IMR-90 (cell line): ENCODE data around the gene MBD2. TPM values are rescaled to one million over a fixed set of nuclear protein-coding genes. Genes with fewer than 3 reads are reported as not detected.

Source experiments
- ATAC-seq: fragments of 200-7000 bp; cut with Tn5 transposase; 2 replicates; pipeline ENCODE4 v1.9.1; 2020; ENCODE audit warnings: low read depth, mild to moderate bottlenecking, moderate library complexity
- BruUV-seq: library from RNA; stranded (reverse); fragments of 400-500 nt; replicated peaks from 2 replicates; lab custom pipeline; 2021; lab: Mats Ljungman, UMichigan
- CTCF ChIA-PET: fragments of 300-600 bp; formaldehyde crosslinking; extraction: SDS; loops from one replicate; lab custom pipeline; 2021; ENCODE audit warnings: antibody characterized with exemption; lab: Yijun Ruan, JAX
- POLR2A ChIA-PET: fragments of 300-600 bp; sonication (Branson Sonifier 250); formaldehyde crosslinking; loops from one replicate; lab custom pipeline; 2022; ENCODE audit warnings: antibody characterized with exemption; ENCODE audit not compliant: unreplicated experiment; lab: Charles Lee
- DNase-seq: peaks from one replicate; pipeline ENCODE4 v3.0.0; 2013
- H2AFZ ChIP-seq: replicated peaks from 2 replicates; pipeline ENCODE3; 2013; ENCODE audit warnings: low read length, mild to moderate bottlenecking; ENCODE audit not compliant: poor library complexity
- H2AK5ac ChIP-seq: 2 replicates; pipeline ENCODE4 v1.6.1; 2013; ENCODE audit warnings: low read depth, low read length, inconsistent platforms
- H2AK9ac ChIP-seq: replicated peaks from 2 replicates; pipeline ENCODE3; 2013; ENCODE audit warnings: mild to moderate bottlenecking, low read depth, low read length, moderate library complexity; ENCODE audit not compliant: poor library complexity
- H2BK120ac ChIP-seq: 2 replicates; pipeline ENCODE4 v1.6.1; 2013; ENCODE audit warnings: low read depth, low read length, inconsistent platforms
- H2BK15ac ChIP-seq: 3 replicates; pipeline ENCODE4 v1.6.1; 2013; ENCODE audit warnings: low read depth, low read length, inconsistent platforms
- H2BK20ac ChIP-seq: 2 replicates; pipeline ENCODE4 v1.6.1; 2013; ENCODE audit warnings: low read depth, mild to moderate bottlenecking, inconsistent platforms, low read length, moderate library complexity
- H2BK5ac ChIP-seq: 2 replicates; pipeline ENCODE4 v1.6.1; 2013; ENCODE audit warnings: mild to moderate bottlenecking, low read depth, low read length, inconsistent platforms; ENCODE audit not compliant: poor library complexity, severe bottlenecking
- H3K14ac ChIP-seq: replicated peaks from 2 replicates; pipeline ENCODE4 v1.6.1; 2013; ENCODE audit warnings: low read depth, low read length, inconsistent platforms
- H3K18ac ChIP-seq: 2 replicates; pipeline ENCODE4 v1.6.1; 2013; ENCODE audit warnings: low read depth, low read length, control low read depth
- H3K23ac ChIP-seq: 2 replicates; pipeline ENCODE4 v1.6.1; 2013; ENCODE audit warnings: low read depth, low read length, inconsistent platforms
- H3K27ac ChIP-seq: 2 replicates; pipeline ENCODE4 v1.5.1; 2013; ENCODE audit warnings: mild to moderate bottlenecking, control low read depth, low read length; ENCODE audit not compliant: insufficient read depth
- H3K27me3 ChIP-seq: 2 replicates; pipeline ENCODE4 v1.6.1; 2013; ENCODE audit warnings: low read length; ENCODE audit not compliant: control insufficient read depth, insufficient read depth
- H3K36me3 ChIP-seq: 2 replicates; pipeline ENCODE4 v1.6.1; 2013; ENCODE audit warnings: low read length, mixed read lengths; ENCODE audit not compliant: control insufficient read depth, insufficient read depth
- H3K4ac ChIP-seq: 2 replicates; pipeline ENCODE4 v1.6.1; 2013; ENCODE audit warnings: low read depth, low read length, inconsistent platforms
- H3K4me1 ChIP-seq: 2 replicates; pipeline ENCODE4 v1.6.1; 2013; ENCODE audit warnings: low read length, mixed read lengths; ENCODE audit not compliant: control insufficient read depth, insufficient read depth
- H3K4me2 ChIP-seq: 2 replicates; pipeline ENCODE4 v1.6.1; 2013; ENCODE audit warnings: low read depth, mild to moderate bottlenecking, control low read depth, low read length, moderate library complexity
- H3K4me3 ChIP-seq: 2 replicates; pipeline ENCODE4 v1.5.1; 2013; ENCODE audit warnings: low read depth, mild to moderate bottlenecking, control low read depth, low read length, moderate library complexity; ENCODE audit not compliant: insufficient read depth
- H3K56ac ChIP-seq: 2 replicates; pipeline ENCODE4 v1.6.1; 2013; ENCODE audit warnings: low read length, inconsistent platforms; ENCODE audit not compliant: insufficient read depth; ENCODE audit errors: extremely low read depth
- H3K79me1 ChIP-seq, 2 experiments: 2 replicates each; pipeline ENCODE4 v1.6.1; 2013; ENCODE audit warnings: low read length in 2 of 2, inconsistent platforms in 1 of 2, low read depth in 1 of 2
- H3K9ac ChIP-seq: 2 replicates; pipeline ENCODE4 v1.6.1; 2013; ENCODE audit warnings: low read depth, low read length, control low read depth
- H3K9me1 ChIP-seq: 2 replicates; pipeline ENCODE4 v1.6.1; 2013; ENCODE audit warnings: low read length, inconsistent platforms; ENCODE audit not compliant: insufficient read depth
- H3K9me3 ChIP-seq: 2 replicates; pipeline ENCODE4 v1.6.1; 2013; ENCODE audit warnings: low read length; ENCODE audit not compliant: control insufficient read depth, insufficient read depth
- H4K20me1 ChIP-seq: 2 replicates; pipeline ENCODE4 v1.6.1; 2013; ENCODE audit warnings: low read length, inconsistent platforms; ENCODE audit not compliant: insufficient read depth
- H4K5ac ChIP-seq: 2 replicates; pipeline ENCODE4 v1.6.1; 2013; ENCODE audit warnings: mild to moderate bottlenecking, low read depth, low read length, control low read depth
- H4K8ac ChIP-seq, 2 experiments: 2 replicates each; pipeline ENCODE4 v1.6.1; 2013; ENCODE audit warnings: low read depth in 2 of 2, low read length in 2 of 2, control low read depth in 1 of 2, inconsistent platforms in 1 of 2
- H4K91ac ChIP-seq: 2 replicates; pipeline ENCODE4 v1.6.1; 2013; ENCODE audit warnings: low read depth, low read length, inconsistent platforms; ENCODE audit not compliant: insufficient read depth
- CTCF ChIP-seq: conservative IDR thresholded peaks from 2 replicates; pipeline ENCODE4 v1.5.1; 2012; ENCODE audit warnings: mild to moderate bottlenecking, low read depth, low read length, improper control_type of control experiment
- FOS ChIP-seq: fragments of 150-350 bp; IDR thresholded peaks from 2 replicates; pipeline ENCODE4 v1.6.1; 2016; ENCODE audit warnings: low read depth, low read length
- MAFK ChIP-seq: IDR thresholded peaks from 2 replicates; pipeline ENCODE4 v1.6.1; 2012; ENCODE audit warnings: low read depth, low read length, improper control_type of control experiment
- MAZ ChIP-seq: IDR thresholded peaks from 2 replicates; pipeline ENCODE4 v1.6.1; 2012; ENCODE audit warnings: low read depth, mild to moderate bottlenecking, low read length, improper control_type of control experiment, moderate library complexity, borderline replicate concordance
- MXI1 ChIP-seq: IDR thresholded peaks from 2 replicates; pipeline ENCODE4 v1.6.1; 2012; ENCODE audit warnings: low read depth, mild to moderate bottlenecking, low read length, moderate library complexity, borderline replicate concordance
- RAD21 ChIP-seq: IDR thresholded peaks from 2 replicates; pipeline ENCODE4 v1.6.1; 2012; ENCODE audit warnings: low read length, improper control_type of control experiment
- RCOR1 ChIP-seq: IDR thresholded peaks from 2 replicates; pipeline ENCODE4 v1.6.1; 2012; ENCODE audit warnings: mild to moderate bottlenecking, low read length, improper control_type of control experiment; ENCODE audit not compliant: insufficient replicate concordance
- RFX5 ChIP-seq: IDR thresholded peaks from 2 replicates; pipeline ENCODE4 v1.8.0; 2012; ENCODE audit warnings: low read depth, mild to moderate bottlenecking, low read length, moderate library complexity
- WGBS, 2 experiments: methylation state at CpG; one replicate each; pipeline versions ENCODE4 v1.1.5 to v1.1.7; 2013; ENCODE audit warnings: missing lambda C conversion rate in 2 of 2; ENCODE audit not compliant: insufficient read length in 1 of 2; ENCODE audit errors: extremely low coverage in 2 of 2; 5-methylcytosine and 5-hydroxymethylcytosine counted together
- dilution Hi-C: fragments of 300-500 bp; cut with HindIII; formaldehyde crosslinking; loops from one replicate; pipeline ENCODE4 v1.14.3; 2018; ENCODE audit warnings: low sequenced_read_pairs; ENCODE audit not compliant: unreplicated experiment
- in situ Hi-C: fragments of 300-500 bp; cut with MboI; formaldehyde crosslinking; loops from 3 replicates; pipeline ENCODE4 v1.14.3; 2019; ENCODE audit warnings: low sequenced_read_pairs, inconsistent platforms, mixed read lengths
- intact Hi-C: fragments of 100-400 bp; cut with micrococcal nuclease; formaldehyde crosslinking; loops from 2 replicates; pipeline ENCODE4 v1.10.0; 2022
- microRNA-seq, 2 experiments: library from miRNA; stranded (forward) in 1 of 2; unstranded in 1 of 2; fragments of 10-50 nt in 1 of 2; fragments of <30 nt in 1 of 2; gene quantifications in 1 of 2; microRNA quantifications in 1 of 2; one replicate each; pipeline versions ENCODE3 to v1.1.0; 2013 to 2020; ENCODE audit not compliant: insufficient read depth in 1 of 2, insufficient read length in 1 of 2, unreplicated experiment in 1 of 2
- polyA plus RNA-seq, 3 experiments: library from polyadenylated mRNA; depleted of rRNA; stranded (reverse); fragments of >200 nt; gene quantifications; 2 replicates each; pipeline ENCODE4 v1.2.3, GENCODE V29; 2012; ENCODE audit warnings: low replicate concordance in 1 of 3
- small RNA-seq, 5 experiments: library from RNA; depleted of rRNA; stranded (forward); fragments of <200 nt; gene quantifications; one replicate each; pipeline ENCODE3, GENCODE V24; 2012
- total RNA-seq: library from RNA; depleted of rRNA; stranded (reverse); fragments of >200 nt; gene quantifications from 2 replicates; pipeline ENCODE4 v1.2.3, GENCODE V29; 2012; rRNA removed

MBD2 gene
- total and polyA plus RNA-seq, 2 of the 4 experiments (the other 2 are of a cell fraction): 9.7 to 29.5 TPM

GRCh38 chr18:54102123-54102522 lies 122.3 kb downstream of the MBD2 start:
- H2BK5ac ChIP-seq: no peak overlapping the region
- intact Hi-C loops: no loop called here
- no peak overlapping the region for H2AK9ac ChIP-seq
- no peak overlapping the region for H3K4ac ChIP-seq
- no peak overlapping the region for H3K14ac ChIP-seq
- no peaks in the 10 kb centered on the region for H3K4me1 ChIP-seq
- no TSS peak for BruUV-seq
- no peak overlapping the region for H2BK120ac ChIP-seq
- H3K56ac ChIP-seq: no peak overlapping the region
- H4K8ac ChIP-seq: no peak overlapping the region
- no peak overlapping the region for H3K18ac ChIP-seq
- no peak overlapping the region for H2AK5ac ChIP-seq
- DNase-seq (no peak), ATAC-seq (no peak)
- CTCF ChIA-PET: no interaction called here
- no peak for TF ChIP-seq CTCF
- TF ChIP-seq MXI1: no peak
- TF ChIP-seq RFX5: no peak
- no peak for TF ChIP-seq RCOR1
- TF ChIP-seq RAD21: no peak
- TF ChIP-seq MAZ: no peak
- no peak for TF ChIP-seq FOS
- TF ChIP-seq MAFK: no peak
- no peaks in the 10 kb centered on the region for H3K79me1 ChIP-seq
- H2BK20ac ChIP-seq: no peak overlapping the region
- dilution Hi-C loops: no loop called here
- H3K23ac ChIP-seq: no peak overlapping the region
- no peaks in the 10 kb centered on the region for H3K9me3 ChIP-seq
- H3K9ac ChIP-seq: no peak overlapping the region
- H3K9me1 ChIP-seq: no peaks in the 10 kb centered on the region
- H4K20me1 ChIP-seq: no peaks in the 10 kb centered on the region
- H3K4me2 ChIP-seq: no peak overlapping the region
- H2AFZ ChIP-seq: no peak overlapping the region
- H2BK15ac ChIP-seq: no peak overlapping the region
- no peaks in the 10 kb centered on the region for H3K36me3 ChIP-seq
- in situ Hi-C loops: no loop called here
- H4K91ac ChIP-seq: no peak overlapping the region
- WGBS, 2 experiments: no CpG with 5 or more reads among the region's 1 CpG
- POLR2A ChIA-PET: no interaction called here
- no peak overlapping the region for H3K4me3 ChIP-seq
- H3K27me3 ChIP-seq: no peaks in the 10 kb centered on the region
- no peak overlapping the region for H3K27ac ChIP-seq
- H4K5ac ChIP-seq: no peak overlapping the region

Small RNA genes lying within 50 kb of the gene (microRNA-seq; reads per million reads assigned to microRNA genes)
- gene SNORA37 (ENCODE audit: insufficient read depth, insufficient read length): not detected

Small RNA genes lying within 50 kb of the gene (small RNA-seq; reads per million reads assigned to genes)
- gene SNORA37: 2.6 to 159 (median 14.6) reads per million in 5 experiments

Other genes with a start within 250 kb of the MBD2 start
- 11.3 and 14.7 TPM in 2 replicates for gene POLI, start 44.8 kb upstream of the MBD2 start, total RNA-seq
- gene POLI, start 44.8 kb upstream of the MBD2 start, polyA plus RNA-seq (2012; rRNA removed): 10.8 and 13.2 TPM in 2 replicates
- 0.28 TPM in 1 of 2 replicates, not detected in the other for gene STARD6, start 133.2 kb upstream of the MBD2 start, total RNA-seq
- gene STARD6, start 133.2 kb upstream of the MBD2 start, polyA plus RNA-seq (2012; rRNA removed): not detected in 2 replicates
- gene C18orf54, start 133.2 kb upstream of the MBD2 start, total RNA-seq: 3.0 and 5.6 TPM in 2 replicates
- 1.2 and 2.2 TPM in 2 replicates for gene C18orf54, start 133.2 kb upstream of the MBD2 start, polyA plus RNA-seq (2012; rRNA removed)